ENCODE data around the gene ZSCAN22. TPM values are rescaled to one million over a fixed set of nuclear protein-coding genes. Genes with fewer than 3 reads are reported as not detected.
"Not testable (repeated sequence)": the region's sequence is repeated elsewhere in the genome, so short reads cannot be mapped to it uniquely, and the experiment has no call there.

The ZSCAN22 gene
- total RNA-seq, 4 donors from 2014 or later = 1.1 to 2.4 (median 1.8) TPM

- intact Hi-C loops (cut with DNase I; ENCODE audit: low total_unique reads) = no loop called here
- ATAC-seq (no peak), DNase-seq (no peak)
- H3K36me3 ChIP-seq = no peaks in the 10 kb centered on the region
- no peaks in the 10 kb centered on the region for H3K4me1 ChIP-seq
- no peak for TF ChIP-seq CTCF (IDR thresholded peaks at IDR 0.05 in 4 of 5, conservative IDR thresholded peaks at IDR 0.05 in 1 of 5)
- no peak for TF ChIP-seq POLR2A (IDR thresholded peaks at IDR 0.05)
- no peak overlapping the region for H3K27ac ChIP-seq
- in situ Hi-C loops (cut with MboI; ENCODE audit: low sequenced_read_pairs in 4 of 4) = no loop called here
- no peaks in the 10 kb centered on the region for H3K27me3 ChIP-seq
- H3K4me3 ChIP-seq = no peak overlapping the region
- no peaks in the 10 kb centered on the region for H3K9me3 ChIP-seq
These were observed 42.0 kb downstream of the ZSCAN22 start for GRCh38 chr19:58368561-58369360.

GRCh38 chr19:58372311-58373133, 45.7 kb downstream of the ZSCAN22 start:
- no peaks in the 10 kb centered on the region for H3K9me3 ChIP-seq
- no peak for DNase-seq
- intact Hi-C loops (cut with DNase I; ENCODE audit: low total_unique reads) = no loop called here
- no peaks in the 10 kb centered on the region for H3K27me3 ChIP-seq
- H3K4me3 ChIP-seq = no peak overlapping the region
- TF ChIP-seq CTCF (IDR thresholded peaks at IDR 0.05 in 4 of 5, conservative IDR thresholded peaks at IDR 0.05 in 1 of 5) = no peak
- TF ChIP-seq POLR2A (IDR thresholded peaks at IDR 0.05) = no peak
- H3K36me3 ChIP-seq = no peaks in the 10 kb centered on the region
- no peak for ATAC-seq
- H3K4me1 ChIP-seq = no peaks in the 10 kb centered on the region
- no peak overlapping the region for H3K27ac ChIP-seq
- in situ Hi-C loops (cut with MboI; ENCODE audit: low sequenced_read_pairs in 4 of 4) = no loop called here

GRCh38 chr19:58374200-58374599, 47.4 kb downstream of the ZSCAN22 start:
- no peak for TF ChIP-seq CTCF (IDR thresholded peaks at IDR 0.05 in 4 of 5, conservative IDR thresholded peaks at IDR 0.05 in 1 of 5)
- TF ChIP-seq POLR2A (IDR thresholded peaks at IDR 0.05) = no peak
- no peaks in the 10 kb centered on the region for H3K36me3 ChIP-seq
- H3K27ac ChIP-seq = no peak overlapping the region
- H3K4me1 ChIP-seq = peaks cover under 1 to 2% of the 10 kb centered on the region in 2 donors
- H3K27me3 ChIP-seq = no peaks in the 10 kb centered on the region
- in situ Hi-C loops (cut with MboI; ENCODE audit: low sequenced_read_pairs in 4 of 4) = no loop called here
- intact Hi-C loops (cut with DNase I; ENCODE audit: low total_unique reads) = no loop called here
- DNase-seq (no peak), ATAC-seq (no peak)
- no peak overlapping the region for H3K4me3 ChIP-seq
- no peaks in the 10 kb centered on the region for H3K9me3 ChIP-seq

GRCh38 chr19:58376724-58377123, 49.9 kb downstream of the ZSCAN22 start:
- intact Hi-C loops (cut with DNase I; ENCODE audit: low total_unique reads); H3K36me3 ChIP-seq; DNase-seq; H3K4me3 ChIP-seq; H3K27me3 ChIP-seq; in situ Hi-C loops (cut with MboI; ENCODE audit: low sequenced_read_pairs in 4 of 4); H3K27ac ChIP-seq; ATAC-seq; H3K9me3 ChIP-seq: not testable (repeated sequence)
- peaks cover 15 to 18% of the 10 kb centered on the region in 2 donors for H3K4me1 ChIP-seq

GRCh38 chr19:58379246-58379645, 52.5 kb downstream of the ZSCAN22 start:
- no peaks in the 10 kb centered on the region for H3K27me3 ChIP-seq
- no peaks in the 10 kb centered on the region for H3K36me3 ChIP-seq
- no peak overlapping the region for H3K27ac ChIP-seq
- H3K9me3 ChIP-seq = no peaks in the 10 kb centered on the region
- no peak overlapping the region for H3K4me3 ChIP-seq
- ATAC-seq (no peak), DNase-seq (no peak)
- intact Hi-C loops (cut with DNase I; ENCODE audit: low total_unique reads) (no loop called here), in situ Hi-C loops (cut with MboI; ENCODE audit: low sequenced_read_pairs in 4 of 4) (no loop called here)
- H3K4me1 ChIP-seq = peaks cover 20 to 23% of the 10 kb centered on the region in 2 donors
- TF ChIP-seq CTCF (IDR thresholded peaks at IDR 0.05 in 4 of 5, conservative IDR thresholded peaks at IDR 0.05 in 1 of 5) (no peak), POLR2A (IDR thresholded peaks at IDR 0.05) (no peak)
